Measurements from ENCODE around the gene PKHD1.
"Not testable (repeated sequence)": the region's sequence is repeated elsewhere in the genome, so short reads cannot be mapped to it uniquely, and the experiment has no call there.

The PKHD1 gene

GRCh38 chr6:51926125-51926524 is 161.3 kb downstream of the PKHD1 start:
- DNase-seq (ENCODE audit: low spot score), result no peak

GRCh38 chr6:51922479-51922878 is 164.9 kb downstream of the PKHD1 start:
- DNase-seq (ENCODE audit: low spot score), result not testable (repeated sequence)

- DNase-seq (ENCODE audit: low spot score), result not testable (repeated sequence)
Measured at GRCh38 chr6:51918347-51918746, 169.1 kb downstream of the PKHD1 start.

- DNase-seq (ENCODE audit: low spot score), result no peak
Measured at GRCh38 chr6:51915098-51915497, 172.3 kb downstream of the PKHD1 start.

- DNase-seq (ENCODE audit: low spot score), result no peak
Measured at GRCh38 chr6:51913265-51913664, 174.1 kb downstream of the PKHD1 start.

- no peak for DNase-seq (ENCODE audit: low spot score)
Measured at GRCh38 chr6:51910851-51911250, 176.6 kb downstream of the PKHD1 start.

- no peak for DNase-seq (ENCODE audit: low spot score)
Measured at GRCh38 chr6:51908243-51908642, 179.2 kb downstream of the PKHD1 start.

GRCh38 chr6:51901766-51902764 is 185.3 kb downstream of the PKHD1 start:
- no peak for DNase-seq (ENCODE audit: low spot score)

- DNase-seq (ENCODE audit: low spot score), result no peak
Measured at GRCh38 chr6:51893366-51893765, 194.0 kb downstream of the PKHD1 start.

GRCh38 chr6:51892750-51893149 is 194.7 kb downstream of the PKHD1 start:
- DNase-seq (ENCODE audit: low spot score), result no peak

GRCh38 chr6:51892339-51892738 is 195.1 kb downstream of the PKHD1 start:
- no peak for DNase-seq (ENCODE audit: low spot score)

GRCh38 chr6:51891784-51892183 is 195.6 kb downstream of the PKHD1 start:
- no peak for DNase-seq (ENCODE audit: low spot score)

- no peak for DNase-seq (ENCODE audit: low spot score)
Measured at GRCh38 chr6:51887859-51888258, 199.6 kb downstream of the PKHD1 start.

- DNase-seq (ENCODE audit: low spot score), result no peak
Measured at GRCh38 chr6:51885957-51886356, 201.5 kb downstream of the PKHD1 start.

- DNase-seq (ENCODE audit: low spot score), result no peak
Measured at GRCh38 chr6:51868591-51869355, 218.6 kb downstream of the PKHD1 start.

GRCh38 chr6:51866867-51867266 is 220.5 kb downstream of the PKHD1 start:
- no peak for DNase-seq (ENCODE audit: low spot score)

GRCh38 chr6:51865996-51866395 is 221.4 kb downstream of the PKHD1 start:
- no peak for DNase-seq (ENCODE audit: low spot score)

GRCh38 chr6:51865176-51865575 is 222.2 kb downstream of the PKHD1 start:
- DNase-seq (ENCODE audit: low spot score), result no peak

- DNase-seq (ENCODE audit: low spot score), result no peak
Measured at GRCh38 chr6:51857134-51857533, 230.3 kb downstream of the PKHD1 start.

GRCh38 chr6:51856508-51856907 is 230.9 kb downstream of the PKHD1 start:
- DNase-seq (ENCODE audit: low spot score), result no peak

- DNase-seq (ENCODE audit: low spot score), result peak; percentile 58
Measured at GRCh38 chr6:51855310-51856082, 231.9 kb downstream of the PKHD1 start.

- DNase-seq (ENCODE audit: low spot score), result no peak
Measured at GRCh38 chr6:51854876-51855275, 232.5 kb downstream of the PKHD1 start.

Measured in pons (tissue), 1 donor.